Suppressor macrophage treated with lipopolysaccharide for 1 hour (primary cell): ENCODE data around the gene RELN.

Experiments used
- DNase-seq, 3 donors: peaks; one replicate each; pipeline ENCODE4 v3.0.0-alpha.2; 2020 to 2022

Gene RELN

GRCh38 chr7:103711413-103711812 lies 278.0 kb downstream of the RELN start:
- no peak for DNase-seq

GRCh38 chr7:103710247-103710646 lies 279.2 kb downstream of the RELN start:
- DNase-seq = no peak

DNA sequence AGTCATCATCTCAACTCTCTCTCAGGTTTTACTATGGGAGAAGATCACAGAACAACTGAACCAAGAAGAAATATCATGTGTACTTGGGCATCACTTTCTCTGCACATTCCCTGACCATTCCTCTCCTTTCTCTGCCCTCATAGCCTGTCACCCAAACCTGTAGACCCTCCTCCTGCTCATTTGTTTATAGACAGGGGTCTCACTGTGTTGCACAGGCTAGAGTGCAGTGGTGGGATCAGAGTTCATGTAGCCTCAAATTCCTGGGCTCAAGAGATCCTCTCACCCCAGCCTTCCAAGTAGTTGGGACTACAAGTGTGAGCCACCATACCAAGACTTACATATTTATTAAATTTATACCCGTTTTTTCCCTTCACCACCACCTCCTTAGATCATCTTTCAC lies 282.7 kb downstream of the RELN start:
- no peak for DNase-seq

- no peak for DNase-seq
These were observed 283.9 kb downstream of the RELN start for GRCh38 chr7:103705542-103705941.

DNA sequence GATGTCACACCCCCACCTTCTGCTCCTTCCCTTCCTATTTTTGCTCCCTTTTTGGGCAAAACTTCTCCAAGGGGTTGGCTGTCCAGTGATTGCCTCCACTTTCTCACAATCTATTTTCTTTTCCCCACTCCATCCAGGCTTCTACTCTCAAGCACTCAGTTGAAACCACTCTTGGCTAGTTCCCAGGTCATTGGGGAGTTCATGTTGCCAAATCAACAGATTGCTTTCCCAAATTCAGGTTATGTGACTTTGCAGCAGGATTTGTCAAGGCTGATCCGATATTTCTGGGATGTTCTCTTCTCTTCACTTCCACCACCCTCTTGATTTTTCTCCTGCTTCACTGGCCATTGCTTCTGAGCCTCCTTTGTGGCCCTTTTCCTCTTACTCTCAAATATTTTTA lies 284.8 kb downstream of the RELN start:
- DNase-seq = no peak

GRCh38 chr7:103702982-103703381 lies 286.5 kb downstream of the RELN start:
- DNase-seq = no peak

- no peak for DNase-seq
These were observed 287.0 kb downstream of the RELN start for GRCh38 chr7:103702454-103702853.

DNA sequence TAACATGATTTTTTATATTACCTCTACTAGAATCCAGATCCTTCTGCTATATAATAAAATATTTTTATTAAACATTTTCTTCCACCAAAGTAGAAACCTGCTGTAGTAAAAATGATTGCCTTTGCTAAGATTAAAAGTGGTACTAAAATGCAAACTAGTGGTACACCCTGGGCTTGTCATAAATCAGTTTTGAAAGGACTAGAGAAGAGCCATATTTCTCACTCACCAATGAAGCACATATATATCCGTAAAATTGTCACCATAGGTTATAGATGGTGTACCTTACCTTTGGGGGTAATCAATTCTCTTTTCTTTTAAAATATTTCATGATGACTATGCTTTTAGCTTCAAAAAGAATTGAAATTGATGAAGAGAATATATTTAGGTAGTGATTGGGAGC lies 290.4 kb downstream of the RELN start:
- no peak for DNase-seq

DNA sequence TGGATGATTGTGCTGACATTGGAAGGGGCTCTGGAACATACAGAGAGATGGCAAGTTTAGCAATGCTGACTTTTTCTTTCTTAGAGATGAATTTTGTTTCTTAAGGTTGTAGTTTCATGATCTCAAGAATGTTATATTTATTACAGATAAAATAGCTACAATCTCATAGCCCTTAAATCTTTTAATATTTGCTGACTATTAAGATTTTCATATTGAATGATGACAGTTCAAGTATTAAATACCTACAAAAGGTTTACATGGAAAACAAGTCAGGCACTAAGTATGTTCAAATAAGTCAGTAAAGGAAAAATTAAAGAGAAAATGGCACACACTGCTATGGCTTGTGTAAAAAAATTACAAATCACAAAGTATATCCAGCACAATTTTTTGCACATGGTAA lies 291.4 kb downstream of the RELN start:
- DNase-seq = no peak

- DNase-seq = no peak
These were observed 293.9 kb downstream of the RELN start for GRCh38 chr7:103695521-103695920.

GRCh38 chr7:103694304-103694703 lies 295.2 kb downstream of the RELN start:
- DNase-seq = no peak

DNA sequence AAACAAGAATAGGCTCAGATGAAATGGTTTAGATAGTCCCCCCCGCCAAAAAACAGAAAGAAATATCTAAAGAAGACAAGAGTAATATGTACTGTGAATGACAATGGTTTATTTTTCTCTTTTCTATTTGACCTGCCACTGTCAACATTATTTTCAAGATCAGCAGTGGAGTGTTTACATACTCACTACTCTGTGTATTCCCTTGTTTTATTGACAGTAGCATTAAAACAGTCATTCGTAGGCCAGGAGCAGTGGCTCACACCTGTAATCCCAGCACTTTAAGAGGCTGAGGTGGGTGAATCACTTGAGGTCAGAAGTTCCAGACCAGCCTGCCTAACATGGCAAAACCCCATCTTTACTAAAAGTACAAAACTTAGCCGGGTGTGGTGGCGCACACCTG lies 298.2 kb downstream of the RELN start:
- no peak for DNase-seq

GRCh38 chr7:103690242-103690974 lies 299.1 kb downstream of the RELN start:
- DNase-seq = peak in 1 of 3 donors; percentile 4

GRCh38 chr7:103689255-103689654 lies 300.2 kb downstream of the RELN start:
- no peak for DNase-seq

GRCh38 chr7:103687951-103688350 lies 301.5 kb downstream of the RELN start:
- DNase-seq = peak in 1 of 3 donors; percentile 12

DNA sequence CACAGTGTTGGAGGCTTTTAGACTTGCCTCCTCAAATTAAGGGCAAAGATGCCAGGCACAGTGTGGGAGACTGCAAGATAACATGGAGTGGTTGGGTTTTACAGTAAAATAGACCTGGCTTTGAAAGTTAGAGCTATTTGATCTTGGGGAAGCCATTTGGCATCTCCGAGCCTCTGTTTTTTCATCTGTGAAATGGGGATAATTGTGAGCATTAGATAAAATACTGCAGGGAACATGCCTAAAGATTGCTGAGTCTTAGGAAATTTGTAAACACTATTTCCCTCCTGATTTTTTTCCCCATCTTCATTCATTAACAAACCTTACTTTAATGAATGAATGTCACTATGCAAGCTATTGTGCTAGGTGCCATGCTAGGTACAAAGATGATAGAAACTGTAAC lies 302.2 kb downstream of the RELN start:
- DNase-seq = no peak

GRCh38 chr7:103686763-103687162 lies 302.7 kb downstream of the RELN start:
- DNase-seq = peak in 1 of 3 donors; percentile 16

DNA sequence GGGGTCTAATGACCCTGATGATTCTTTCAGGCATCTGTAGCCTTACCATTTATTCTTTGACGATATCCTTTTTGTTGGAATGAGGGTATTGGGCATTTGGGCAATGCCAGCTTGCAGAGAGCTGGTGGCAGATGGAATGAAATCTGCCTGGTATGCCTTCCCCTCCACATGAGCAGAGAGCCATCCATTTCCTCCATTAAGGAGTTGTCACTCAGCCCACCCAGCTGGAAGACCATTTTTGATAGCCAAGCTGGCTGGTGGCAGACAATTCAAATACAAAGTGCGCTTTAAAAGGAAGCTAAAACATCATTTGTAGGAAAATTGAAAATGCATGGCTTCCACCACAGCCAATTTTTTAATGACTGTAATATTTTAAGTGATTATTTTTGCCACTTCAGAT lies 303.4 kb downstream of the RELN start:
- DNase-seq = no peak

- peak in 1 of 3 donors; percentile 10 for DNase-seq
These were observed 303.8 kb downstream of the RELN start for GRCh38 chr7:103685646-103686045.

GRCh38 chr7:103683348-103683747 lies 306.1 kb downstream of the RELN start:
- DNase-seq = peak in 1 of 3 donors; percentile 10

- no peak for DNase-seq
These were observed 309.0 kb downstream of the RELN start for GRCh38 chr7:103680161-103681144.

- peak in 1 of 3 donors; percentile 18 for DNase-seq
These were observed 310.0 kb downstream of the RELN start for GRCh38 chr7:103679151-103680132.
